Measurements from ENCODE around the gene BCAS3.

DNA sequence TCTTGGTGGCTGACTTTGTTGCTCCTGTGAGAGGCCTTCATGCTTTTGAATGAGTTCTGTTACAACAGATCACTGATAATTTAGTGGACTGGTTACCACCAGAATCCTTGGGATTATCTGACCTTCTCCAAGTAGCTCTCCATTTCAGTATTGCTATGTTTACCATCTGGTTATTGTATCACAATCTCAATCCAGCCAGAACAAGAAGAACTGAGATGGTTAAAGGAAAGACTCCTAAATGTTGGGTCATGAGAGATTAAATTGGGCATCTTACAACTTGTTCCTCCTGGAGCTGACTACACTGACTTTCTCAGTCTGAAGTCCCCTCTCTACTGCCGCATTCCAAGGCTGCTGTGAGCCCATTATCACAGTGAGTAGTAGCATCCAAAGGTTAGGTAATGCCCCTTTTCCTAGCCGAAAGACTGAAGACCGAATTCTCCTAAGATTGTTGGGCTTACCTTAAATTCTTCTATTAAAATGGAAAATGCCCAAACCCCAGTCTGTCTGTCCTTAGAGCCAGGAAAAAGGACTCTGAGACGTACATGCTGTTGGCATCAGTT, 540.3 kb downstream of the BCAS3 start:
- TF ChIP-seq, protein P1, sequence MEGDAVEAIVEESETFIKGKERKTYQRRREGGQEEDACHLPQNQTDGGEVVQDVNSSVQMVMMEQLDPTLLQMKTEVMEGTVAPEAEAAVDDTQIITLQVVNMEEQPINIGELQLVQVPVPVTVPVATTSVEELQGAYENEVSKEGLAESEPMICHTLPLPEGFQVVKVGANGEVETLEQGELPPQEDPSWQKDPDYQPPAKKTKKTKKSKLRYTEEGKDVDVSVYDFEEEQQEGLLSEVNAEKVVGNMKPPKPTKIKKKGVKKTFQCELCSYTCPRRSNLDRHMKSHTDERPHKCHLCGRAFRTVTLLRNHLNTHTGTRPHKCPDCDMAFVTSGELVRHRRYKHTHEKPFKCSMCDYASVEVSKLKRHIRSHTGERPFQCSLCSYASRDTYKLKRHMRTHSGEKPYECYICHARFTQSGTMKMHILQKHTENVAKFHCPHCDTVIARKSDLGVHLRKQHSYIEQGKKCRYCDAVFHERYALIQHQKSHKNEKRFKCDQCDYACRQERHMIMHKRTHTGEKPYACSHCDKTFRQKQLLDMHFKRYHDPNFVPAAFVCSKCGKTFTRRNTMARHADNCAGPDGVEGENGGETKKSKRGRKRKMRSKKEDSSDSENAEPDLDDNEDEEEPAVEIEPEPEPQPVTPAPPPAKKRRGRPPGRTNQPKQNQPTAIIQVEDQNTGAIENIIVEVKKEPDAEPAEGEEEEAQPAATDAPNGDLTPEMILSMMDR (conservative IDR thresholded peaks at IDR 0.05; ENCODE audit: low read length) = no peak
- no peak for TF ChIP-seq EZH2phosphoT487 (IDR thresholded peaks at IDR 0.05; ENCODE audit: borderline replicate concordance, low read depth, low read length)
